SK-N-SH (cell line): ENCODE data around the gene CLPSL1. TPM values are rescaled to one million over a fixed set of nuclear protein-coding genes. Genes with fewer than 3 reads are reported as not detected.

ENCODE experiments used
- CTCF ChIA-PET: fragments of 300-600, 350-600 bp; formaldehyde crosslinking; extraction: SDS; loops from one replicate; lab custom pipeline; 2021; lab: Yijun Ruan, JAX
- POLR2A ChIA-PET: fragments of 350-600 bp; sonication (Branson Sonifier 250); formaldehyde crosslinking; extraction: SDS; loops from one replicate; lab custom pipeline; 2020; ENCODE audit warnings: antibody characterized with exemption, inconsistent platforms; lab: Yijun Ruan, JAX
- DNase-seq: peaks from one replicate; pipeline ENCODE4 v3.0.0; 2012
- H2AFZ ChIP-seq: fragments of 200-600 bp; sonication (generic); 2 replicates; pipeline ENCODE4 v1.8.1; 2016; ENCODE audit warnings: antibody characterized with exemption, mild to moderate bottlenecking, low read depth
- H3F3A ChIP-seq: fragments of 200-600 bp; sonication (generic); replicated peaks from 2 replicates; pipeline ENCODE3; 2016; ENCODE audit warnings: antibody characterized with exemption, mild to moderate bottlenecking; ENCODE audit not compliant: insufficient read depth
- H3K27ac ChIP-seq, 2 experiments: fragments of 200-500 bp in 1 of 2; fragments of 200-600 bp in 1 of 2; sonication (Bioruptor generic) in 1 of 2; sonication (generic), shearing (Covaris generic) in 1 of 2; 2 replicates each; pipeline versions ENCODE4 v1.5.1 to v1.6.1; 2014 to 2016; ENCODE audit warnings: low read depth in 2 of 2, inconsistent platforms in 1 of 2, low read length in 1 of 2, mild to moderate bottlenecking in 1 of 2, mixed read lengths in 1 of 2
- H3K27me3 ChIP-seq: fragments of 200-600 bp; sonication (generic), shearing (Covaris generic); 2 replicates; pipeline ENCODE4 v1.6.1; 2016; ENCODE audit warnings: mixed run types; ENCODE audit not compliant: insufficient read depth
- H3K36me3 ChIP-seq, 2 experiments: fragments of 200-500 bp in 1 of 2; fragments of 200-600 bp in 1 of 2; sonication (Bioruptor generic) in 1 of 2; sonication (generic) in 1 of 2; replicated peaks in 1 of 2; 2 replicates each; pipeline versions ENCODE3 to v1.5.1; 2014 to 2016; ENCODE audit warnings: low read length in 1 of 2, mild to moderate bottlenecking in 1 of 2; ENCODE audit not compliant: insufficient read depth in 2 of 2, control insufficient read depth in 1 of 2
- H3K4me1 ChIP-seq, 2 experiments: fragments of 200-500 bp in 1 of 2; fragments of 200-600 bp in 1 of 2; sonication (Bioruptor generic) in 1 of 2; sonication (generic), shearing (Covaris generic) in 1 of 2; 2 replicates each; pipeline versions ENCODE4 v1.5.1 to v1.6.1; 2014 to 2016; ENCODE audit warnings: low read depth in 1 of 2, low read length in 1 of 2, mixed run types in 1 of 2; ENCODE audit not compliant: insufficient read depth in 2 of 2, control insufficient read depth in 1 of 2
- H3K4me2 ChIP-seq: fragments of 200-600 bp; sonication (generic), shearing (Covaris generic); 2 replicates; pipeline ENCODE4 v1.6.1; 2017; ENCODE audit warnings: mixed run types
- H3K4me3 ChIP-seq, 2 experiments: fragments of 200-500 bp in 1 of 2; fragments of 200-600 bp in 1 of 2; sonication (Bioruptor generic) in 1 of 2; sonication (generic), shearing (Covaris generic) in 1 of 2; 2 replicates each; pipeline versions ENCODE4 v1.5.1 to v1.8.1; 2014 to 2016; ENCODE audit warnings: low read depth in 2 of 2, inconsistent platforms in 1 of 2, low read length in 1 of 2, mild to moderate bottlenecking in 1 of 2, mixed read lengths in 1 of 2, moderate library complexity in 1 of 2
- H3K79me2 ChIP-seq: fragments of 200-600 bp; sonication (generic); 2 replicates; pipeline ENCODE4 v1.8.1; 2017; ENCODE audit warnings: mild to moderate bottlenecking; ENCODE audit not compliant: insufficient read depth
- H3K9ac ChIP-seq: fragments of 200-600 bp; sonication (generic); 2 replicates; pipeline ENCODE4 v1.6.1; 2017; ENCODE audit warnings: mixed run types
- H3K9me2 ChIP-seq: fragments of 200-600 bp; sonication (generic); 2 replicates; pipeline ENCODE4 v1.6.1; 2017; ENCODE audit warnings: mixed run types
- H3K9me3 ChIP-seq: fragments of 200-600 bp; sonication (generic); 2 replicates; pipeline ENCODE4 v1.6.1; 2017; ENCODE audit warnings: mixed run types, mild to moderate bottlenecking, moderate library complexity
- H4K20me1 ChIP-seq: fragments of 200-600 bp; sonication (generic); 2 replicates; pipeline ENCODE4 v1.6.1; 2017; ENCODE audit warnings: mild to moderate bottlenecking, mixed run types; ENCODE audit not compliant: insufficient read depth
- CHD2 ChIP-seq: fragments of 150-350 bp; IDR thresholded peaks from 2 replicates; pipeline ENCODE4 v1.6.1; 2018; ENCODE audit warnings: low read length; ENCODE audit not compliant: partially characterized antibody
- ELF1 ChIP-seq: IDR thresholded peaks from 2 replicates; pipeline ENCODE4 v1.4.0; 2012
- EP300 ChIP-seq, 2 experiments: IDR thresholded peaks; 2 replicates each; pipeline versions ENCODE4 v1.4.0 to v1.6.1; 2012; ENCODE audit warnings: borderline replicate concordance in 1 of 2, low read depth in 1 of 2, low read length in 1 of 2
- EZH2phosphoT487 ChIP-seq: fragments of 200-600 bp; sonication (generic); IDR thresholded peaks from 2 replicates; pipeline ENCODE4 v1.6.1; 2017; ENCODE audit warnings: low read depth, mixed run types, mild to moderate bottlenecking, antibody characterized with exemption, moderate library complexity, borderline replicate concordance
- FOSL2 ChIP-seq: IDR thresholded peaks from 2 replicates; pipeline ENCODE4 v1.4.0; 2012; ENCODE audit warnings: low read depth, mild to moderate bottlenecking, moderate library complexity, borderline replicate concordance
- FOXJ3 ChIP-seq: sonication (generic); formaldehyde crosslinking; IDR thresholded peaks from 2 replicates; pipeline ENCODE4 v1.5.1; 2020; ENCODE audit warnings: mild to moderate bottlenecking, missing genetic modification reagents
- GABPA ChIP-seq: IDR thresholded peaks from 2 replicates; pipeline ENCODE4 v1.4.0; 2012; ENCODE audit warnings: low read depth, mild to moderate bottlenecking
- NFIC ChIP-seq: IDR thresholded peaks from 2 replicates; pipeline ENCODE4 v1.4.0; 2012; ENCODE audit warnings: borderline replicate concordance
- POLR2AphosphoS5 ChIP-seq: IDR thresholded peaks from 2 replicates; pipeline ENCODE4 v1.6.1; 2012; ENCODE audit warnings: low read depth, low read length
- RAD21 ChIP-seq: IDR thresholded peaks from 2 replicates; pipeline ENCODE4 v1.6.1; 2012; ENCODE audit warnings: mild to moderate bottlenecking, low read length
- RCOR1 ChIP-seq: fragments of 150-350 bp; IDR thresholded peaks from 2 replicates; pipeline ENCODE4 v1.6.1; 2017; ENCODE audit warnings: antibody characterized with exemption, low read length
- RXRA ChIP-seq: IDR thresholded peaks from 2 replicates; pipeline ENCODE4 v1.4.0; 2012; ENCODE audit warnings: low read depth, mild to moderate bottlenecking, borderline replicate concordance
- WGBS: methylation state at CpG from one replicate; pipeline ENCODE4 v1.1.6; 2017; ENCODE audit warnings: low lambda C conversion rate; 5-methylcytosine and 5-hydroxymethylcytosine counted together
- polyA plus RNA-seq, 3 experiments: library from polyadenylated mRNA; depleted of rRNA; stranded (reverse); fragments of >200 nt; gene quantifications; 2 replicates each; pipeline ENCODE4 v1.2.3, GENCODE V29; 2012
- TF ChIP-seq, protein P1 (sequence below): IDR thresholded peaks from 2 replicates; pipeline ENCODE4 v1.4.0; 2012; ENCODE audit warnings: low read depth
- TF ChIP-seq, protein P2 (sequence below): fragments of 150-350 bp; IDR thresholded peaks from 2 replicates; pipeline ENCODE4 v1.6.1; 2017; ENCODE audit warnings: antibody characterized with exemption, low read length, low read depth, borderline replicate concordance
- TF ChIP-seq, protein P3 (sequence below): IDR thresholded peaks from 2 replicates; pipeline ENCODE4 v1.4.0; 2012; ENCODE audit warnings: low read depth, borderline replicate concordance

The CLPSL1 gene
- polyA plus RNA-seq, 1 of the 3 experiments (the other 2 are of a cell fraction), result not detected

DNA sequence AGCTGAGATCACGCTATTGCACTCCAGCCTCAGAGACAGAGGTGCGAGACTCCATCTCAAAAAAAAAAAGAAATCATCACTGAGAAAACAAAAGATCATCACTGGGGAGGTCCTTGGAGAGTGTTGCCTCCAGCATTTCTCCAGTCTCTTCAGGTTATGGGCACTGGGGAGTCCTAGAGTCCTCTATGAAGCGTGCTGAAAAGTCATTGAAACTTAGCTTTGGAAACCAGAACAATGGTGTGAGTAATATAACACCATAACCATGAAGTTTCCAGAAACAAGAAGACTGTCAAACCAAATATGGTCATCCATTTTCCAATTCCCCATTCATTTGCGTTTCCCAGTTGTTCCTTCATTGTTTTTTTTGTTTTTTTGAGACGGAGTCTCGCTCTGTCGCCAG, 30.3 kb upstream of the CLPSL1 start:
- TF ChIP-seq GABPA (no peak), NFIC (no peak), POLR2AphosphoS5 (no peak), EZH2phosphoT487 (no peak), FOSL2 (no peak), ELF1 (no peak), EP300 (IDR thresholded peaks at IDR 0.05; ENCODE audit: borderline replicate concordance in 1 of 2, low read depth in 1 of 2, low read length in 1 of 2) (no peak)
- TF ChIP-seq, protein P1, sequence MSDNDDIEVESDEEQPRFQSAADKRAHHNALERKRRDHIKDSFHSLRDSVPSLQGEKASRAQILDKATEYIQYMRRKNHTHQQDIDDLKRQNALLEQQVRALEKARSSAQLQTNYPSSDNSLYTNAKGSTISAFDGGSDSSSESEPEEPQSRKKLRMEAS, result no peak
- TF ChIP-seq, protein P2, sequence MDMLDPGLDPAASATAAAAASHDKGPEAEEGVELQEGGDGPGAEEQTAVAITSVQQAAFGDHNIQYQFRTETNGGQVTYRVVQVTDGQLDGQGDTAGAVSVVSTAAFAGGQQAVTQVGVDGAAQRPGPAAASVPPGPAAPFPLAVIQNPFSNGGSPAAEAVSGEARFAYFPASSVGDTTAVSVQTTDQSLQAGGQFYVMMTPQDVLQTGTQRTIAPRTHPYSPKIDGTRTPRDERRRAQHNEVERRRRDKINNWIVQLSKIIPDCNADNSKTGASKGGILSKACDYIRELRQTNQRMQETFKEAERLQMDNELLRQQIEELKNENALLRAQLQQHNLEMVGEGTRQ, result no peak
- 82% methylated on average over 7 of the region's 7 CpGs for WGBS
- H3F3A ChIP-seq, result no peaks in the 10 kb centered on the region
- no peaks in the 10 kb centered on the region for H3K79me2 ChIP-seq
- H3K9ac ChIP-seq, result no peak overlapping the region
- no peaks in the 10 kb centered on the region for H3K4me1 ChIP-seq
- H4K20me1 ChIP-seq, result no peaks in the 10 kb centered on the region
- no peak for DNase-seq
- H3K27ac ChIP-seq, result no peak overlapping the region
- H2AFZ ChIP-seq, result no peak overlapping the region
- H3K36me3 ChIP-seq, result no peaks in the 10 kb centered on the region
- ChIA-PET CTCF (interaction anchor here (0.8 to 1.9 kb wide), 3 partner anchors 11 to 13 kb away, joined by 3 to 5 read pairs (median 3); no protein-coding TSS in a partner anchor), POLR2A (interaction anchor here (0.6 kb wide), 1 partner anchor 18 kb away, joined by 4 read pairs; no protein-coding TSS in a partner anchor)
- no peaks in the 10 kb centered on the region for H3K9me2 ChIP-seq
- H3K9me3 ChIP-seq, result 0 out of 2 replicates have a peak, but pooled peaks cover 4% of the 10 kb centered on the region
- no peak overlapping the region for H3K4me2 ChIP-seq
- no peaks in the 10 kb centered on the region; the same call in 1 of the 2 replicates for H3K27me3 ChIP-seq
- no peak overlapping the region for H3K4me3 ChIP-seq

DNA sequence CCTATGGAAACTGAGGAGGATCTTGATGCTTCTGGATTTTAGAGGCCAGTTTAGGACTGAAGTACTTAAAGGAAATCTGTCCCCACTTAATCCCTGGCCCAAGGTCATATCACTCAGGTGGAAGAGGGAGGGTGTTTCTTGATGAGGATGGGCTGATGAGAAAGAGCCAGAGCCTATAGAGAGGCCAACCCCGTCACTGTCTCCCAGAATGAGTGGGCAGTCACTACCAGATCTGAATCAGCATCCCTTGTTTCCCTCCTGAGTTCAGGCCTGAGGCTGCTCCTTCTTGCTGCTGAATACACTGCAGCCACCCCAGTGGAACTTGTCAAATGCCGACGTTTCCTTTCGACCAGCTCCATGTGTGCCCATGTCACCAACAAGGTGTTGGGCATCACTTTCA, 29.2 kb upstream of the CLPSL1 start:
- TF ChIP-seq FOXJ3 (CRISPR knock-in tag), result no peak
- TF ChIP-seq RCOR1, result no peak
- TF ChIP-seq EZH2phosphoT487, result no peak
- TF ChIP-seq RXRA, result no peak
- TF ChIP-seq, protein P3, sequence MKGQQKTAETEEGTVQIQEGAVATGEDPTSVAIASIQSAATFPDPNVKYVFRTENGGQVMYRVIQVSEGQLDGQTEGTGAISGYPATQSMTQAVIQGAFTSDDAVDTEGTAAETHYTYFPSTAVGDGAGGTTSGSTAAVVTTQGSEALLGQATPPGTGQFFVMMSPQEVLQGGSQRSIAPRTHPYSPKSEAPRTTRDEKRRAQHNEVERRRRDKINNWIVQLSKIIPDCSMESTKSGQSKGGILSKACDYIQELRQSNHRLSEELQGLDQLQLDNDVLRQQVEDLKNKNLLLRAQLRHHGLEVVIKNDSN, result no peak
- no peak for TF ChIP-seq FOSL2
- TF ChIP-seq RAD21, result no peak
- no peak for TF ChIP-seq CHD2
- Histone ChIP-seq H3K27ac (no peak overlapping the region), H3K9ac (no peak overlapping the region), H3K36me3 (no peaks in the 10 kb centered on the region), H3F3A (no peaks in the 10 kb centered on the region), H3K4me3 (no peak overlapping the region), H4K20me1 (no peaks in the 10 kb centered on the region), H3K4me2 (no peak overlapping the region), H2AFZ (no peak overlapping the region), H3K4me1 (no peaks in the 10 kb centered on the region), H3K27me3 (no peaks in the 10 kb centered on the region; the same call in 1 of the 2 replicates), H3K9me3 (0 out of 2 replicates have a peak, but pooled peaks cover 4% of the 10 kb centered on the region), H3K9me2 (no peaks in the 10 kb centered on the region), H3K79me2 (no peaks in the 10 kb centered on the region)
- CTCF ChIA-PET, result interaction anchor here (1.9 kb wide), 1 partner anchor 14 kb away, joined by 5 read pairs; no protein-coding TSS in a partner anchor
- DNase-seq, result no peak
- POLR2A ChIA-PET, result no interaction called here
- WGBS, result 53% methylated on average over 4 of the region's 4 CpGs
